Measurements from ENCODE around the gene MRPL23. TPM values are rescaled to one million over a fixed set of nuclear protein-coding genes. Genes with fewer than 3 reads are reported as not detected.

Gene MRPL23
- total RNA-seq, 1 donor from 2014 or later: 51.3 TPM

DNA sequence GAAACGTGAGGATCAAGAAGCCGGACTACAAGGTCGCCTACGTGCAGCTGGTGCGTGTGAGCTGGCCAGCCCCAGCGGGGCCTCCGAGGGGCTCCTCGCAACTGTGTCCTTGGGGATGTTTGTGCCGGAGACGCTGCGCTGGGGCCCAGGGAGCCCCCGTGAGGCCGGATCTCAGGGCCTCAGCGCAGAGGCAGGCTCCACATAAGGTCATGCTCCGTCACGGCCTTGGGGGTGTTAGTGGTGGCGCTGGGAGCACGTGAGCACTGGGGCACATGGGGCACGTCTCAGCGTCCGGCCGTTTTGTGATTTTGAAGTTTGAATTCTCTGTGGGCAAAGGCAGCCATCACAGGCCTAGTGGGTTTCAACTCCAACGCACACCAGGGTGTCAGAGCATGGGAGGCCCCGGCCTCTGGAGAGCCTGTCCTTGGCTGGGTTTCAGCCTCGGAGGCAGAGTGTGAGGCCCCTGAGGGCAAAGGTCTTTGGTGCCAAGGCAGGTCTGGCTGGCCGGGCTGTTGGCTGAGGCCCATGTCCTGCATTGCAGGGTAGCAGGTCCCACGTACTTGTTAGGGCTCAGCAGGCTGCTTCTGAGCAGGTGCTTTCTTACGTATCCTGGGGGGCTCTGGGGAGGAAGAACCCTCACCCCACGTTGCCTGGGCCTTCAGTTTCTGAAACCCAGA lies 5.8 kb downstream of the MRPL23 start:
- intact Hi-C loops (cut with micrococcal nuclease): no loop called here

GRCh38 chr11:1953489-1954266 lies 6.5 kb downstream of the MRPL23 start:
- intact Hi-C loops (cut with micrococcal nuclease): no loop called here

GRCh38 chr11:1958367-1958766 lies 11.2 kb downstream of the MRPL23 start:
- intact Hi-C loops (cut with micrococcal nuclease): no loop called here

DNA sequence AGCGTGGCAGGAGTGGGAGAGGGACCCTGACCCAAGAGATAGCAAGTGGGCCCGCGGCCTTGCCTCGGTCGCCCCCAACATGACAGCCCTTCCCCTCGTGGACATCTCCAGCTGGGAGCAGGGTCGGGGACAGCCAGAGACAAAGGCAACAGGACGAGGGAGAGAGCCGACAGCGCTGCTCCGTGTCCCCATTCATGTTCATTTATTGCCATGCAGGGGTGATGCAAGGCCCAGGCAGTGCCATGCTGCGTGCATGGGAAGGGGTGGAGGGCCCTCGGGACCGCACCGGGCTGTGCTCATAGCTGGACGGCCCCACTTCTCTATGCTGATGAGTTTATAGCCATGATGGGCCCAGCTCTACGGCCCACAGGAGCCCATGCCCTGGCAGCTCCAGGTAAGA lies 12.7 kb downstream of the MRPL23 start:
- intact Hi-C loops (cut with micrococcal nuclease): no loop called here

- intact Hi-C loops (cut with micrococcal nuclease): no loop called here
Measured at GRCh38 chr11:1963864-1964263, 16.7 kb downstream of the MRPL23 start.

- intact Hi-C loops (cut with micrococcal nuclease): no loop called here
Measured at GRCh38 chr11:1964348-1964747, 17.2 kb downstream of the MRPL23 start.

GRCh38 chr11:1964955-1965354 lies 17.8 kb downstream of the MRPL23 start:
- intact Hi-C loops (cut with micrococcal nuclease): no loop called here

GRCh38 chr11:1966531-1966930 lies 19.4 kb downstream of the MRPL23 start:
- intact Hi-C loops (cut with micrococcal nuclease): no loop called here

DNA sequence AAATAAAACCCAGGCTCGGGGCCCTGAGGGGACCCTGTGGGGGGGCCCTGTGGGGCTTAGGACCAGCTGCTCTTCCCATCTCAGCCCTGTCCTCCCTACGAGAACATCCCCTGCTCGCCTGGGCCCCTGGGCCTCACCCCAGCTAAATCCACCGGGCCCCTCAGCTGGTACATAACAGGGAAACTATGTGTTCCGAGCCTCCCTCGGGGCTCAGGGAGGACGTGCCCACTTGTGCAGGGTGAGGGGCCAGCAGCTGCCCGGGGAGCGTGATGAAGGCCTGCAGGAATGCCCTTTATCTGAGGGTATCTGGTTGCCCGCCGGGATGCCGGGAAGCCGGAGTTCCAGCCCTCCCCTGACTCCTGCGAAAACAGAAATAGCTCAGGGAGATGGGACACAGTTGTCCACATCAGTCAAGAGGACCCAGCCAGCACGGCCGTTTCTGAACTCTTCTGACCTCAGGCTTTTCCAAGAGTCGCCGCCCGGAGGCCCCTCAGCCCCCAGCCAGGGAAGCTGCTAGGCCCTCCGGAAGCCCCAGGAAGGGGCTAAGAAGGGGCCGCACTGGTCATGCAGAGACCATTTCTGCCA lies 20.6 kb downstream of the MRPL23 start:
- intact Hi-C loops (cut with micrococcal nuclease): no loop called here

DNA sequence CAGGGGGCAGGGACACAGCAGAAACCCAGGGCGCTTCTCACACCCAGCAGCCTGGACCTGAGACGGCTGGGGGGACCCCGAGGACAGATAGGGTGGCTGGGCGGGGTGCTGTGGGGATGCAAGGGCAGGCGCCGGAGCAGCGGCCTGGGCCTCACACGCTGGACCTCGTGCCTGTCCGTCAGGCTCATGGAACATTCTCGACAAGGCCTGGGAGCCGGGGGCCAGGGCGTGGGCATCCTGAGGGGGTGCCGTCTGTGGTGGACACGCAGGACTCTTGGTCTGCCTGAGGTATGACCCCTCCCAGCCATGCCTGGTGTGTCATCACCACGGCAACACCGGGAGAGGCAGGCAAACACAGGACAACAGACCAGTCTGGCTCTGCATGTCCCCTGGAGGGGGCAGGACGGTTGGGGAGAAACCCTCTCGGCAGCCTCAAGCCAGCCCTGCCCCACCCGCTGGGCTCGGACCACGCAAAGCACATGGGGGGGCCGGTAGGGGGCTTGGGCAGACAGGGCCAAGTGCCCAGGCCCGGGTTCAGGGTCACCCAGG lies 21.4 kb downstream of the MRPL23 start:
- intact Hi-C loops (cut with micrococcal nuclease): no loop called here

GRCh38 chr11:1969035-1969434 lies 21.9 kb downstream of the MRPL23 start:
- intact Hi-C loops (cut with micrococcal nuclease): no loop called here

- intact Hi-C loops (cut with micrococcal nuclease): no loop called here
Measured at GRCh38 chr11:1969776-1970175, 22.6 kb downstream of the MRPL23 start.

GRCh38 chr11:1970956-1971355 lies 23.8 kb downstream of the MRPL23 start:
- intact Hi-C loops (cut with micrococcal nuclease): no loop called here

DNA sequence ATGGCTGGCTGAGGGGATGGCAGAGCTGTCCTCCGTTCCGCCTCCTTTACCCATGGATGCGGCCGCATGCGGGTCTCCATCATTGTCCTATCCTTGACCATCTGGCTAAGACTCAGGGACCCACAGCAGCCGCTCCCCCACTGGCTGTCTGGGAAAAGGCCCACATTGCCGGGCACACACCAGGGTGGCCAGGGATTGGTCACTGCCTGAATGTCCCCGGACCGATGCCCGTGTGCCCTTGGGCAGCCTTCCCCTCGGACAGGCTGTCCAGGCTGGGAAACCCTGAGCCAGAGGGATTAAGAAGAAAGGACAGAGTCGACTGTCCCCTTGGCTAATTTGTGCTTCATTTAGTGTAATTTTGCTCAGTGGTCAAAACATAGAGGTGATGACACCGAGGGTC lies 28.1 kb downstream of the MRPL23 start:
- intact Hi-C loops (cut with micrococcal nuclease): no loop called here

DNA sequence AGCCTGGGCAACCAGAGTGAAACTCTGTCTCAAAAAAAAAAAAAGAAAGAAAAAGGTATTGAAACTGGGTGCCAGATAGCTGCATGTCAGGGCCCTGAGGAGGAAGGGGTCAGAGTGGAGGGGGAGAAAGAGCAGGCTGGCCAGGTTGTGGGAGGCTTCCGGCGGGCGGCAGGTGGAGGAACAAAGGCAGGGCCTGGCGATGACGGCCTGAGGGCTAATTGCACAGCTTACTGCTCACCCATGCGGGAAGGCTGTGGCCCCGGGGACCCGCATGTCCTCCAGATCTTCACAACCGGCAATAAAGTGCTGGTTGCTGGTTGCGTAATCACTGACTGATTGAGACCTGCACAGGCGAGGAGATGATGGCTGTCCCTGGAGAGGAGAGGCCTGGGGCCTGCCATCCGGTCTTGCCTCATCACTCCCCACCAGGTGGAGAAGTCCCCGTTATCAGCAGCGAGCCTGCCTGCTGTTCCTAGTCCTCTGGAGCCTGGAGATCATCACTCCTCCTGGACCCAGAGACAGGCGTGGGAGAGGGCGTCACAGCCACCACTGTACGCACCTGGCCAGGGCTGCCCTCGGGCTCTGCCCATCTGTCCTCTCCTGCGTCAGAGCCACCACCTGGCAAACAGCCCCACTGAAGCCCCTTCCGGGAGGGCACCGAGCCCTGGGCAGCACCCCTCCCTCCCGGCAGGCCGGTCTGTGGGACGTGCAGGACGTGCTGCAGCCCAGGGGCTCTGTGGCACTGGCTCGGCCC lies 31.8 kb downstream of the MRPL23 start:
- intact Hi-C loops (cut with micrococcal nuclease): no loop called here

GRCh38 chr11:1979607-1980006 lies 32.5 kb downstream of the MRPL23 start:
- intact Hi-C loops (cut with micrococcal nuclease): no loop called here

GRCh38 chr11:1982873-1983600 lies 35.9 kb downstream of the MRPL23 start:
- intact Hi-C loops (cut with micrococcal nuclease): no loop called here

GRCh38 chr11:1983601-1983961 lies 36.4 kb downstream of the MRPL23 start:
- intact Hi-C loops (cut with micrococcal nuclease): no loop called here

DNA sequence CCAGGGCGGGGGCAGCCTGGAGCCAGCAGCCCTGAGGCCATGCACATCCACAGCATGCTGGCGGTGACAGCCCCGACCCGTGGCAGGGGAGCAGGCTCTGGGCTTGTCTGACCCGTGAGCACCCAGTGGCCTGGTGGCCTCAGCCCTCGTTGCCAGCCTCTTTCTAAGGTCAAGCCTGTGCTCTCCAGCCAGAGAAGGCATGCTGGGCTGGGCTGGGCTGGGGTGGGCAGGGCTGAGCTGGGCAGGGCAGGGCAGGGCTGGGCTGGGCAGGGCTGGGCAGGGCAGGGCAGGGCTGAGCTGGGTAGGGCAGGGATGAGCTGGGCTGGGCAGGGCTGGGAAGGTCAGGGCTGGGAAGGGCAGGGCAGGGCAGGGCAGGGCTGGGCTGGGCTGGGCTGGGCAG lies 39.9 kb downstream of the MRPL23 start:
- intact Hi-C loops (cut with micrococcal nuclease): no loop called here

DNA sequence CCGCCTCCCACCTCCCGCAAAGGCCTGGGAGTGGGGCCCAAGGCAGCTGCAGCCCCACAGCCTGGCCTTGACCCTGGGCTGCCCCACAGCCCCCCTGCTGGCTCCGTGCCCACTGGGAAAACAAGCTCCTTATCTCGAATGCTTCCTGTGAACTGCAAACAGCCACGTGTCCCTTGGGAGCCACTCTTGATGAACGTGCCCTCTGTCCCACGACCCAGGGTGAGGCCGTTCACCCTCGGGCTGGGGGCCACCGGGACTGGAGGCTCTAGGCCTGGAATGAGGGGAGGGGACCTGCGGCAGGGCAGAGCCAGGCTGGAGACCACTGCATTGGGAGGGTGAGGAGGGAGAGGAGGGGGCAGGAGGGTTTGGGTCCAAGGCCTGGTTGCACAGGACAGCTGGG lies 41.0 kb downstream of the MRPL23 start:
- intact Hi-C loops (cut with micrococcal nuclease): no loop called here

Data from T-helper 1 cell treated with Interleukin-12 subunit alpha and Interleukin-12 subunit beta and Interleukin-4 antibody, amounts not matched to agents 30 ng/mL and 1 ng/mL, for 36 hours (primary cell).